ENCODE measurements around the gene PLEKHA5. TPM values are rescaled to one million over a fixed set of nuclear protein-coding genes. Genes with fewer than 3 reads are reported as not detected.
A peak's percentile ranks its signal among the peaks of the same experiment; 100 is the strongest.

PLEKHA5 gene
- total RNA-seq, 1 donor from 2014 or later = 68.6 TPM

DNA sequence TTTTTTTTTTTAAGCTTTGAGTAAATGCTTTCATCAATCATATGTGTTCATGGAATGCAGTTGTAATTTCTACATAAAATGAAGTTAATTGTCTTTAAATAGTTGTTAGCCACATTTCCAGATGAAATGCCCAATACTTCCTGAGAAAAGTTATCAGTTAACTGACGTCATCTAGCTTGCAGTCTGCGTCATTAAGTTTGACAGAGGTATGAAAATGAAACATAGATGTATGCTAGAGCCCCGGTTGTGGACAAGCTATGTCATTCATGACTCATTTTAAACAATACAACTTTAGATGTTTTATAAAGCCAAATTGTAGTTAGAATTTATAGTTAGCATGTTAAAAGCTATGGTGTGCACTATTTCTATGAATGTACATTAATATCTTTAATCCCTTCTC lies 90.7 kb downstream of the PLEKHA5 start:
- Mint-ChIP-seq H3K4me1 (ENCODE audit: unreplicated experiment) (no peaks in the 10 kb centered on the region), H3K27ac (no peak overlapping the region), H3K4me3 (no peak overlapping the region), H3K27me3 (no peaks in the 10 kb centered on the region), H3K36me3 (peaks cover 24% of the 10 kb centered on the region), H3K9me3 (no peaks in the 10 kb centered on the region)
- no peak for DNase-seq (ENCODE audit: extremely low spot score, unreplicated experiment)
- TF ChIP-seq, protein P1, sequence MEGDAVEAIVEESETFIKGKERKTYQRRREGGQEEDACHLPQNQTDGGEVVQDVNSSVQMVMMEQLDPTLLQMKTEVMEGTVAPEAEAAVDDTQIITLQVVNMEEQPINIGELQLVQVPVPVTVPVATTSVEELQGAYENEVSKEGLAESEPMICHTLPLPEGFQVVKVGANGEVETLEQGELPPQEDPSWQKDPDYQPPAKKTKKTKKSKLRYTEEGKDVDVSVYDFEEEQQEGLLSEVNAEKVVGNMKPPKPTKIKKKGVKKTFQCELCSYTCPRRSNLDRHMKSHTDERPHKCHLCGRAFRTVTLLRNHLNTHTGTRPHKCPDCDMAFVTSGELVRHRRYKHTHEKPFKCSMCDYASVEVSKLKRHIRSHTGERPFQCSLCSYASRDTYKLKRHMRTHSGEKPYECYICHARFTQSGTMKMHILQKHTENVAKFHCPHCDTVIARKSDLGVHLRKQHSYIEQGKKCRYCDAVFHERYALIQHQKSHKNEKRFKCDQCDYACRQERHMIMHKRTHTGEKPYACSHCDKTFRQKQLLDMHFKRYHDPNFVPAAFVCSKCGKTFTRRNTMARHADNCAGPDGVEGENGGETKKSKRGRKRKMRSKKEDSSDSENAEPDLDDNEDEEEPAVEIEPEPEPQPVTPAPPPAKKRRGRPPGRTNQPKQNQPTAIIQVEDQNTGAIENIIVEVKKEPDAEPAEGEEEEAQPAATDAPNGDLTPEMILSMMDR (conservative IDR thresholded peaks at IDR 0.05) = no peak

DNA sequence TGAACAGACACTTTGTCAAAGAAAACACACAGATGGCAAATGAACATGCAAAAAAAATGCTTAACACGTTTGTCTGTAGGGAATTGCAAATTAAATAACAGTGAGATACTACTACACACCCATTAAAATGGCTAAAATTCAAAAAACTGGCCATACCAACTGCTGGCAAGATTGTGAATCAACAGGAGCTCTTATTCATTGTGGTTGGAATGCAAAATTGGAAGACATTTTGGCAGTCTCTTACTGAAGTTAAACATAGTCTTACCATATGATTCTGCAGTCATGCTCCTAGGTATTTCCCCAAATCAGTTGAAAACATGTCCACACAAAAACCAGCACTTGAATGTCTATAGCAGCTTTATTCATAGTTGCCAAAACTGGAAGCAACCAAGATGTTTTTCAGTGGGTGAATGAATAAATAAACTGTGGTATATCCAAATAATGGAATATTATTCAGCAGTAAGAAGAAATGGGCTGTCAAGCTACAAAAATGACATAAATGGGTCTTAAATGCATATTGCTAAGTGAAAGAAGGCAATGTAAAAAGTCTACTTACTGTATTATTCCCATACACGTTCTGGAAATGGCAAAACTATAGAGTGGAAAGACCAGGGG lies 91.4 kb downstream of the PLEKHA5 start:
- no peak overlapping the region for H3K27ac Mint-ChIP-seq
- DNase-seq (ENCODE audit: extremely low spot score, unreplicated experiment) = no peak
- no peaks in the 10 kb centered on the region for H3K4me1 Mint-ChIP-seq (ENCODE audit: unreplicated experiment)
- H3K36me3 Mint-ChIP-seq = peaks cover 30% of the 10 kb centered on the region
- H3K9me3 Mint-ChIP-seq = no peaks in the 10 kb centered on the region
- no peaks in the 10 kb centered on the region for H3K27me3 Mint-ChIP-seq
- TF ChIP-seq, protein P1 (conservative IDR thresholded peaks at IDR 0.05) = no peak
- H3K4me3 Mint-ChIP-seq = no peak overlapping the region

DNA sequence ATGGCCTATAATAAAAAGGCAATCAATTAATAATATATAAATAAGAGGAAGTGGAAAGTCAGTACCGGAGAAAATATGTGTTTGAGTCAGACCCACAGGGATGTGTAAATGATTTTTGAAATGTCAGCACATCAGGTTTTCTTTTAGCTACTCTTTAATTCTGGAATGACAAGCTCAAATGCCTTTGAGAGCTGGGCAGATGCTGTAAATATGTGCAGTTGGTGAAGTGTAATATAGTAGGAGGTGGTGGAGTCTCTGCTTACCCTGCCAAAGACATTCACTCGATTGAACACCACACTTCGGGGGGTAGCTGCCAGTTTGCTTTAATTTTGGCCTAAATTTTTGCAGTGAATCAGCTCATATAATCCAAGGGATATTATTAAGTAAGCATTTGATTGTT lies 93.0 kb downstream of the PLEKHA5 start:
- TF ChIP-seq, protein P1 (conservative IDR thresholded peaks at IDR 0.05) = no peak
- Mint-ChIP-seq H3K27ac (peak overlapping the region; percentile 2), H3K36me3 (peaks cover 33% of the 10 kb centered on the region), H3K4me3 (no peak overlapping the region), H3K27me3 (no peaks in the 10 kb centered on the region), H3K9me3 (no peaks in the 10 kb centered on the region), H3K4me1 (ENCODE audit: unreplicated experiment) (no peaks in the 10 kb centered on the region)
- DNase-seq (ENCODE audit: extremely low spot score, unreplicated experiment) = no peak

DNA sequence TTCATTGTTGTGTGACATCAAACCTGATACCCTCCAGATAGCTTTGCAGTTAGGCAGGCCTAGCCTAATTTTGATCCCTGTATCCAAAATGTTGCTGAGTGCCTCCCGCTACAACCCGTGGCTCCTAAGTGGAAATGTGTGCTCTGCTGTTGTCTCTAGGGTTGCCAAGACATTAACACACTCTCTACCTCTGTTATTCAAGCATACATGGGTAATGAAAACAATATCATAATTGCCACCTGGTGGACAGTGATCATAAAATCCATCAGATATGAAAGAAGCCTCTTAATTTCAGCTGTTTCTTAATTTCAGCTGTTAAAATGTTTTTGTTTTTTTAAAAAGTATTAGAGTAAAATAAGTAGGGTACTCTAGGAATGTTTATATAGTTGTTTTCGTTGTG lies 93.5 kb downstream of the PLEKHA5 start:
- no peaks in the 10 kb centered on the region for H3K4me1 Mint-ChIP-seq (ENCODE audit: unreplicated experiment)

DNA sequence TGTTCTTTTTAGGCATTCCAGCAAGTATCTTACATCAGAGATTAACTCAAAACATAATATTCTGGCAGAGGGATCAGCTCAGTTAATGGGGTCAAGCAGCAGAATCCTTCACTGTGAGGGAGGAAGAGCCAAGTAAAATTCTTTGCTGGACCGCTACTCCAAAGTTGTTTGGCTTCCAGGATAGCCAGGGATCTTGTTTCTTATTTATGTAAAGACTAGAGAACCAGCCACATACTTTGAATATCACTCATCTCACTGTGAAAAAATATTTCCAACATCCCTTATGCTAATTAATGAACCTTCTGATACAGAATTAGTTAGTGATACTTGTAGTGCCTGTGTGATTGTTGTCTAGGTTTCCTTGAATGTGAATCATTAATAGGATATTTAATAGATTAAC lies 94.2 kb downstream of the PLEKHA5 start:
- no peak for DNase-seq (ENCODE audit: extremely low spot score, unreplicated experiment)
- Mint-ChIP-seq H3K27me3 (no peaks in the 10 kb centered on the region), H3K9me3 (no peaks in the 10 kb centered on the region), H3K4me1 (ENCODE audit: unreplicated experiment) (no peaks in the 10 kb centered on the region), H3K27ac (no peak overlapping the region), H3K36me3 (peaks cover 44% of the 10 kb centered on the region), H3K4me3 (no peak overlapping the region)
- TF ChIP-seq, protein P1 (conservative IDR thresholded peaks at IDR 0.05) = no peak

More for the DNA sequence above, 93.5 kb downstream of the PLEKHA5 start:
- Mint-ChIP-seq H3K27me3 (no peaks in the 10 kb centered on the region), H3K9me3 (no peaks in the 10 kb centered on the region), H3K36me3 (peaks cover 37% of the 10 kb centered on the region), H3K27ac (peak overlapping the region; percentile 2), H3K4me3 (no peak overlapping the region)
- no peak for DNase-seq (ENCODE audit: extremely low spot score, unreplicated experiment)
- TF ChIP-seq, protein P1 (conservative IDR thresholded peaks at IDR 0.05) = peak; percentile 57

Data from type B pancreatic cell (in vitro differentiated cells).